Body of pancreas (tissue), 4 donors: ENCODE data around the gene EPHA10. TPM values are rescaled to one million over a fixed set of nuclear protein-coding genes. Genes with fewer than 3 reads are reported as not detected.

Experiments used
- ATAC-seq: fragments of 150-250 bp; one replicate; pipeline ENCODE4 v1.9.1; 2016
- DNase-seq, 4 donors: peaks; one replicate each; pipeline ENCODE4 v3.0.0-alpha.2; 2019
- H3K27ac ChIP-seq, 4 donors: fragments of 200-600 bp; sonication (generic); 1 replicate in 3 of 4; 2 replicates in 1 of 4; pipeline versions ENCODE4 v1.5.1 to v1.6.1; 2016 to 2019; ENCODE audit warnings: mild to moderate bottlenecking in 1 of 4, mixed read lengths in 1 of 4, moderate library complexity in 1 of 4
- H3K27me3 ChIP-seq, 2 donors: fragments of 200-600 bp; sonication (generic); one replicate each; pipeline ENCODE4 v1.6.0; 2016; ENCODE audit warnings: mild to moderate bottlenecking in 1 of 2
- H3K36me3 ChIP-seq, 2 donors: fragments of 200-600 bp; sonication (generic); replicated peaks in 1 of 2; 2 replicates each; pipeline ENCODE4 v1.5.1; 2016; ENCODE audit warnings: low read depth in 2 of 2; ENCODE audit not compliant: insufficient read depth in 1 of 2
- H3K4me1 ChIP-seq: fragments of 200-600 bp; sonication (generic); one replicate; pipeline ENCODE4 v1.6.0; 2016
- H3K4me3 ChIP-seq, 2 donors: fragments of 200-600 bp; sonication (generic); 1 replicate in 1 of 2; 2 replicates in 1 of 2; pipeline ENCODE4 v1.5.1; 2016 to 2019
- H3K9me3 ChIP-seq, 3 donors: fragments of 200-600 bp; sonication (generic); 1 replicate in 2 of 3; 2 replicates in 1 of 3; pipeline ENCODE4 v1.5.1; 2016
- CTCF ChIP-seq, 7 experiments: fragments of 450-650 bp in 4 of 7; fragments of 200-600 bp in 3 of 7; sonication (generic) in 3 of 7; IDR thresholded peaks; one replicate each; pipeline ENCODE4 v1.5.1; 2016 to 2019; ENCODE audit warnings: antibody characterized with exemption in 7 of 7
- POLR2A ChIP-seq, 3 donors: fragments of 450-650 bp; IDR thresholded peaks; one replicate each; pipeline ENCODE4 v1.6.1; 2016; ENCODE audit warnings: antibody characterized with exemption in 3 of 3, mild to moderate bottlenecking in 2 of 3
- WGBS, 2 donors: methylation state at CpG; one replicate each; pipeline ENCODE4 v1.1.5; 2017; 5-methylcytosine and 5-hydroxymethylcytosine counted together
- intact Hi-C: fragments of 100-400 bp; cut with DNase I; formaldehyde crosslinking; loops from one replicate; pipeline ENCODE4 v1.15.1; 2023
- total RNA-seq, 2 donors: library from RNA; depleted of rRNA; stranded (reverse); fragments of >200 nt; gene quantifications; one replicate each; pipeline ENCODE4 v1.1.0, GENCODE V29; 2016

Gene EPHA10
- total RNA-seq, 2 donors from 2014 or later, result 1.6 to 2.0 TPM

DNA sequence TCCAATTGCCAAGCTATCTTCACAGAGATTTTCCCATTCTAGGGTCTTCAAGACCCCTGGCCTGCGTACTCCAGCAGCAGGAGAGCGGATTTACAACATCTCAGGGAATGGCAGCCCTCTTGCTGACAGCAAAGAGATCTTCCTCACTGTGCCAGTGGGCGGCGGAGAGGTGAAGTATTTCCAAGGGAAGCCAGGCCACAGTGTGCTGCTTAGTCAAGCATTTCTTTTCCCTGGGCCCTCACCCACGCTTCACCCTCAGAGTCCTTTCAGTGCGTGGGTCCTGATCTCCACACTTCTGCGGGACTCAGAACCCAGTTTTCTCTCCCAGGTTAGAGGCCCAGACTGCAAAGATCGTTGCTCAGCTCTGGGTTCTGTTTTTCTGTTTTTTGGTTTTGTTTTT lies 59.5 kb downstream of the EPHA10 start:
- H3K36me3 ChIP-seq, result no peaks in the 10 kb centered on the region
- intact Hi-C loops, result no loop called here
- WGBS, 2 donors, result 80 to 90% methylated on average over 8 of the region's 8 CpGs
- H3K4me1 ChIP-seq, result no peaks in the 10 kb centered on the region
- H3K27ac ChIP-seq, result no peak overlapping the region
- no peaks in the 10 kb centered on the region for H3K27me3 ChIP-seq
- TF ChIP-seq POLR2A (IDR thresholded peaks at IDR 0.05) (no peak), CTCF (IDR thresholded peaks at IDR 0.05) (no peak)
- ATAC-seq, result no peak
- H3K9me3 ChIP-seq, result no peaks in the 10 kb centered on the region
- no peak for DNase-seq
- H3K4me3 ChIP-seq, result no peak overlapping the region

DNA sequence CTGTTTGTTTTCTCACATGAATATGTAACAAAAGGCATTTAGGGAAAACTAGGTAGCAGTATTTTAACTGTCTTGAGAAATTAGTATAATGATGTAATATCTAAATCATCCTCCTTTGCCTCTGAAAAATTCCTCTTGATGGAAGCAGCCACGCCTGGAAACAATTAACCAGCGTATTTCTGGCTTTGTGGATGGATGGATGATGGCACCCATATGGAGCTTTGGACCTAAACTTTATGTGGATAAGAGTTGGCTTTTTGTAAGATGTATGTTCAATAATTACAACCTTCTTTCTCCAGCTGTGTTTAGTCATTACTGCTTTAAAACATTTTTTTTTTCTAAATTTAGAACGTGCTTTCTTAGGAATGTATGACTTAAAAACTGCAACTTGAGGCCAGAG lies 60.0 kb downstream of the EPHA10 start:
- Histone ChIP-seq H3K9me3 (no peaks in the 10 kb centered on the region), H3K27ac (no peak overlapping the region)

GRCh38 chr1:37703061-37703460 lies 61.9 kb downstream of the EPHA10 start:
- Histone ChIP-seq H3K27ac (no peak overlapping the region), H3K36me3 (no peaks in the 10 kb centered on the region), H3K27me3 (no peaks in the 10 kb centered on the region), H3K4me3 (no peak overlapping the region), H3K9me3 (no peaks in the 10 kb centered on the region), H3K4me1 (no peaks in the 10 kb centered on the region)
- TF ChIP-seq POLR2A (IDR thresholded peaks at IDR 0.05), result no peak
- TF ChIP-seq CTCF (IDR thresholded peaks at IDR 0.05), result no peak
- intact Hi-C loops, result no loop called here
- WGBS, 2 donors, result 89 to 95% methylated on average over 10 to 14 of the region's 14 CpGs
- ATAC-seq (no peak), DNase-seq (no peak)

More for the DNA sequence above, 60.0 kb downstream of the EPHA10 start:
- Histone ChIP-seq H3K4me1 (no peaks in the 10 kb centered on the region), H3K36me3 (no peaks in the 10 kb centered on the region), H3K27me3 (no peaks in the 10 kb centered on the region), H3K4me3 (no peak overlapping the region)
- 84 to 85% methylated on average over 3 of the region's 3 CpGs for WGBS, 2 donors
- TF ChIP-seq CTCF (IDR thresholded peaks at IDR 0.05) (no peak), POLR2A (IDR thresholded peaks at IDR 0.05) (no peak)
- no peak for ATAC-seq
- no peak for DNase-seq
- intact Hi-C loops, result no loop called here

GRCh38 chr1:37701051-37701450 lies 63.9 kb downstream of the EPHA10 start:
- WGBS, 2 donors, result 32 to 50% methylated on average over 2 of the region's 2 CpGs
- DNase-seq (no peak), ATAC-seq (no peak)
- Histone ChIP-seq H3K27me3 (no peaks in the 10 kb centered on the region), H3K4me1 (no peaks in the 10 kb centered on the region), H3K4me3 (no peak overlapping the region), H3K36me3 (no peaks in the 10 kb centered on the region), H3K9me3 (no peaks in the 10 kb centered on the region), H3K27ac (no peak overlapping the region)
- intact Hi-C loops, result no loop called here
- no peak for TF ChIP-seq POLR2A (IDR thresholded peaks at IDR 0.05)
- no peak for TF ChIP-seq CTCF (IDR thresholded peaks at IDR 0.05)

GRCh38 chr1:37699147-37699546 lies 65.8 kb downstream of the EPHA10 start:
- intact Hi-C loops, result loop anchor here (10.0 kb wide), 2 partner anchors 96 to 156 kb away; partner anchors contain the start of genes MANEAL and MTF1
- 85 to 88% methylated on average over 7 of the region's 7 CpGs for WGBS, 2 donors
- Histone ChIP-seq H3K4me3 (no peak overlapping the region), H3K27ac (no peak overlapping the region), H3K4me1 (no peaks in the 10 kb centered on the region), H3K27me3 (no peaks in the 10 kb centered on the region), H3K36me3 (no peaks in the 10 kb centered on the region), H3K9me3 (no peaks in the 10 kb centered on the region)
- ATAC-seq, result no peak
- no peak for DNase-seq
- TF ChIP-seq CTCF (IDR thresholded peaks at IDR 0.05) (no peak), POLR2A (IDR thresholded peaks at IDR 0.05) (no peak)
